Right hindlimb (tissue), 1 donor: ENCODE measurements around the gene OVOL1.

Experiments
- DNase-seq: peaks from one replicate; pipeline ENCODE4 v3.0.0-alpha.2; 2018

Gene OVOL1

GRCh38 chr11:65793144-65793581 is 6.3 kb downstream of the OVOL1 start:
- DNase-seq: no peak

GRCh38 chr11:65793625-65794400 is 7.0 kb downstream of the OVOL1 start:
- no peak for DNase-seq

DNA sequence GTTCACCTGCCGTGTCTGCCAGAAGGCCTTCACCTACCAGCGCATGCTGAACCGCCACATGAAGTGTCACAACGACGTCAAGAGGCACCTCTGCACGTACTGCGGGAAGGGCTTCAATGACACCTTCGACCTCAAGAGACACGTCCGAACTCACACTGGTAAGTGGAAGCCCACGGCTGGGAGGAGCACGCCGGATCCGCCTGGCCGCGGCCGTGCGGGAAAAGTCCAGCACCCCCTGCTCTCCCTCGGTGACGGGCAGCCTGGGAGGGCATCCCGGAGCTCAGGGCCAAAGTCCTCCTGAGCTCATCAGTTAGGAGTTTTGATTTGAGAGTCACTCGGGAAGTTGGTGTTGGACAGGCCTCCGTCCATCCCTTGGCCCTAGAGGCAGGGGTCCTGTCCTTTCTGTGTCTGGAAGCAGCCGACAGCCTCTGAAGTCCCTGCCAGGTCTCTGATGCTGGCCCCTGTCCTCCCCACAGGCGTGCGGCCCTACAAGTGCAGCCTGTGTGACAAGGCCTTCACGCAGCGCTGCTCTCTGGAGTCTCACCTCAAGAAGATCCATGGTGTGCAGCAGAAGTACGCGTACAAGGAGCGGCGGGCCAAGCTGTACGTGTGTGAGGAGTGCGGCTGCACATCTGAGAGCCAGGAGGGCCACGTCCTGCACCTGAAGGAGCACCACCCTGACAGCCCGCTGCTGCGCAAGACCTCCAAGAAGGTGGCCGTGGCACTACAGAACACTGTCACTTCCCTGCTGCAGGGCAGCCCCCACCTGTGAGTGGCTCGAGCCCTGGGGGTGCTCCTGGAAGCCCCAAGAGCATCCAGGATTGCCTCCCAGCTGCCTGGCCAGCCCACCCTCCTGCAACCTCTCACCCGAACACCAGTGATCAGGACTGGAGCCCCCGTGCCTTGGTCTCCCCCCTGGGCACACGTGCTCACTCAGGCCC is 8.0 kb downstream of the OVOL1 start:
- no peak for DNase-seq

- DNase-seq: no peak
Observed at GRCh38 chr11:65796726-65797601, 10.1 kb downstream of the OVOL1 start.

DNA sequence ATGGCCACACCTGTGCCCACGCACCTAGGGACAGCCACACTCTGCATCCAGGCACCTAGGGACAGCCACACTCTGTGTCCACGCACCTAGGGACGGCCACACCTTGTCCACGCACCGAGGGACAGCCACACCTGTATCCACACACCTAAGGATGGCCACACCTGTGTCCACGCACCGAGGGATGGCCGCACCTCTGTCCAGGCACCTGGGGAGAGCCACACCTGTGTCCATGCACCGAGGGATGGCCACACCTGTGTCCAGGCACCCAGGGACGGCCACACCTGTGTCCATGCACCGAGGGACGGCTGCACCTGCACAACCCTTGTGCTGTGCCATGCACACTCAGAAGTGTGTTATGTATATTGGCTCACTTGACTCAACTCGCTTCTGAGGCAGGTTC is 10.8 kb downstream of the OVOL1 start:
- DNase-seq: no peak

DNA sequence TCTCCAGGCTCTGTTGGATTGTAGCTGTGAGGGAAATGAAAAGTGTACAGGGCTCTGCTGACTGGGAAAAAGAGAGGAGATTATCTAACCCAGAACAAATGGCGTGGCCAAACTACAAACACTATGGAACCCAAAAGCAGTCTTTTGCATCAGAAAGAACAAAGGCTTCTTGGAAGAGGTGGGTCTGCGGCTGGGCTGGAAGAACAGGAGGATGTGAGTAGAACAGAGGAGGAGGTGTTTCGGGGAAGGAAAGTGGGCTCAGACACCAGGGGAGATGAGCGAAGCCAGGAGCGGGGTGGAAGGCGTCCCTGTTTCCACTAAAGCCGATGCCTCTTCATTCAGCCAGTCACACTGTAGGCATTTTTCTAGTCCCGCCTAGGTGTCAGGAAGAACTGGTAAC is 12.0 kb downstream of the OVOL1 start:
- no peak for DNase-seq

- DNase-seq: no peak
Observed at GRCh38 chr11:65801153-65801987, 14.5 kb downstream of the OVOL1 start.

DNA sequence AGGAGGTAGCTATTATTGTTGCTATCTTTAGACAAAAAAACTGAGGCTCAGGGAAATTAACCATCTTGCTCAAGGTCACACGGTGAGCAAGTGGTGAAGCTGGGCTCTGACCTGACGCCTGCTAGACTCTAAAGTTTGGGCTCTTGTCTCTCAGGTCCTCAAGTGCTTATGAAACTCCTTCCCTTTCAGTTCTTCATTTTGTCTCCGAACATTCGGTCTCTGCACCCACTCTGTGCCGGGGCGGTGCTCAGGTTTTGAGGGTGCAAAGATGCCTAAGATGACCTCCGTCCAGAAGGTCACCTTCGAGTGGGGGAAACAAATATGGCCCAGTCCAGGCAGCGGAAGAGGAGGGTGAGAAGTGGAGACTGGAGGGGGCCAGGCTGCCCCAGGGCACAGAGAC is 16.0 kb downstream of the OVOL1 start:
- no peak for DNase-seq

DNA sequence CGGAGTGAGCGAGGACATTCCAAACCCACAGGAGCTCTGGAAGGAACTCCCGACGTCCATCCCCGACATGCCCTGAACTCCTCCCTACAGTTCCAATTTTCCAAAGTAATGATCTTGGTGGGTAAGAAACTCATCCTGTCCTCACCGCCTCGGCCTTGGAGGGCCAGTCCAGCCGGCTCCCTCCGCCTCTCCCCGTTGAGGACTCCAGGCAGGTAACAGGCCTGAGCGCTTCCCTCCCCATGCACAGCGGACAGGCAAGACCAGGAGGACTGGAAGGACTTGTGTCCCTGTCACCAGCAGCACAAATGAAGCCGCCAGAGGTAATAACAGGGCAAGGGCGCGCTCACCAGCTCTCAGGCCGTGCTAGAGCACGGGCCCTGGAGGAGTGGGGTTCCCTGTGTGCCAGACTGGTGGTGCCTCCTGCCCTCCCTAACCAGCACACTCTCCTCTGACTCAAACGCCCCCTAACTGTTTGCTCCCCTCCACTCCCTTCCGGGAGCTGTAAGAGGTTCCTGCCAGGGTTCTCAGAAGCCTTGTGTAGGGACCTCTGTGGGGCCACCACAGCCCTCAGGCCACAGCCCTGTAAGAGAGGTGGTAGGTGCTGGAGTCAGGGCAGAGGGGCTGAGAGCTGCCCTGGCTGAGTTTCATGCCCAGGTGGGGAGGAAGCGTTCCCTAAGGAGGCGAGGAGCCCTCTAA is 17.1 kb downstream of the OVOL1 start:
- DNase-seq: no peak

GRCh38 chr11:65806979-65807378 is 20.1 kb downstream of the OVOL1 start:
- no peak for DNase-seq

- DNase-seq: no peak
Observed at GRCh38 chr11:65808744-65809341, 22.0 kb downstream of the OVOL1 start.

GRCh38 chr11:65809496-65809895 is 22.6 kb downstream of the OVOL1 start:
- no peak for DNase-seq

GRCh38 chr11:65810046-65810868 is 23.4 kb downstream of the OVOL1 start:
- DNase-seq: no peak

- DNase-seq: no peak
Observed at GRCh38 chr11:65811764-65812475, 25.1 kb downstream of the OVOL1 start.

DNA sequence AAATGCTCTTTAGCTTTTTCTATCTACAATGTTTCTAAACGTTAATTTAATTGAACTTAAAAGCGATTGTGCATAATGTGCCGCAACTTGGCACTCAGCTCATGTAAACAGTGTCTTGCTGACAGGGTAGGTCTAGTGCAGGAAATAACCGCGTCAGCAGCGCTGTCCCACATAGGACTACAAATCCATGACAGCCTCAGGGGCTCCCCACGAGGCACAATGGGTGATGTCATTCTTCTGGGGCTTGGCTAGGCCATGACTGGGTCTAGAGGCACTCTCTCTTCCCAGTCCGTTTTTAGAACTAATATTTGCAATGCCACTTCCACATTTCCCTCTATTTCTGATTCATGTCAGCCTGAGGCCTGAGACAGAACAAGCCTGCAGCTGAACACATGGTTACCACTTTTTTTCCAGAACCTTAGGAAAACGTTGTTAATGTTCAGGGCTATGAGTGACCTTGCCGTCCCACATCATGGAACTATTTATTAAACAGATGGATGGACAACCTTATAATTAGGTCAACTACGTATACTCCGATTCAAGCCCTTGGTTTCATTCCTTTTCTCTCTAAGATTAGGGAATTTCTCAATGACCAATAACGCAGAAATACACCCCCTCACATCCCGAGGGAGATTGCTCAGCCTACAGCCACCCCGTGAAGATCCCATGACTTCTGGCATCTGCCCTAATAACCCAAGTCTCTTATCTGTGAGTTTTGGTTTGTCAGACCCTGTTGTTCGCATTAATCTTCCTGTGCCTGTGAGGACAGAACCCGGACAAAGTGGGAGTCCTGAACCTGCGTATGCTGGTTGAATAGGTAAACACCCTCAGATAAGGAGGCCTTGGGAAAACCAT is 27.5 kb downstream of the OVOL1 start:
- DNase-seq: no peak

- no peak for DNase-seq
Observed at GRCh38 chr11:65814986-65815565, 28.2 kb downstream of the OVOL1 start.

DNA sequence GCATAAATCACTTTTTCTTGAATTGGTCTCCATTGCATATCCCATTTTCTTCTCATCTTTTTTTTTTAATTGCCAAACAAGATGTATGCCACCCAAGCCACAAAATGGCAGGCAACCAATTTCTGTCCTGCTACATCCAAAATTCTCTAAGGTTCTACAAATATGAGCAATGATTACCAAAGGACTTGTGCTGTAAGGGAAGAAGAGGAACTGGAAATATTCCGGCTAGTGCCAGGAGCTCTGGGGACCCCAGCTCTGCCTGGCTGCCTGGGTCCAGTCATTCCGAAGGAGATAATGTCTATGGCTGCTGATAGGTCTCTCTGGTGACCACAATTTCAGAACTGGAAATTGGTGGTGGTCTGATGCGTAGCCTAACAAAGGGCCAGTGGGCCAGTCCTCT is 29.8 kb downstream of the OVOL1 start:
- no peak for DNase-seq

DNA sequence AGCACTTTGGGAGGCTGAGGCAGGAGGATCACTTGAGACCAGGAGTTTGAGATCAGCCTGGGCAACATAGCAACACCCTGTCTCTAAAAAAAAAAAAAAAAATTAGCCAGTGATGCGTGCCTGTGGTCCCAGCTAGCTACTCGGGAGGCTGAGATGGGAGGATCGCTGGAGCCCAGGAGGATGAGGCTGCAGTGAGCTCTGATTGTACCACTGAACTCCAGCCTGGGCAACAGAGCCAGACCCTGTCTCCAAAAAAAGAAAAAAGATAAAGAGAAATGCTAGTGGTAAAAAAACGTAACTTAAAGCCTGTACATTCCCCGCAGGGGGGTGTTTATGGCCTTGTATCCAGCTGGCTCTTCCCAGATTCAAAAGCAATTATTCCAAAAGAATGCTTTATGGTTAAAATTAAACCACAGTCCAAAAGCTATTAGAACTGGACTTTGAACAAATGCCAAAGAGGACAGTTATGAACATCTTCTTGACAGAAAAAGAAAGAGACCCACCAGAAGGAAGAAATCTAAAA is 30.5 kb downstream of the OVOL1 start:
- no peak for DNase-seq
